ENCODE data around the gene ACE.

- TF ChIP-seq CTCF (conservative IDR thresholded peaks at IDR 0.05), result no peak
- TF ChIP-seq EZH2 (IDR thresholded peaks at IDR 0.05; ENCODE audit: low read depth), result no peak
Measured at GRCh38 chr17:63431939-63432804, 44.7 kb upstream of the ACE start.
